ENCODE data around the gene ST3GAL4. TPM values are rescaled to one million over a fixed set of nuclear protein-coding genes. Genes with fewer than 3 reads are reported as not detected.

ST3GAL4 gene
- total RNA-seq, 1 donor from 2014 or later: 0.71 TPM

DNA sequence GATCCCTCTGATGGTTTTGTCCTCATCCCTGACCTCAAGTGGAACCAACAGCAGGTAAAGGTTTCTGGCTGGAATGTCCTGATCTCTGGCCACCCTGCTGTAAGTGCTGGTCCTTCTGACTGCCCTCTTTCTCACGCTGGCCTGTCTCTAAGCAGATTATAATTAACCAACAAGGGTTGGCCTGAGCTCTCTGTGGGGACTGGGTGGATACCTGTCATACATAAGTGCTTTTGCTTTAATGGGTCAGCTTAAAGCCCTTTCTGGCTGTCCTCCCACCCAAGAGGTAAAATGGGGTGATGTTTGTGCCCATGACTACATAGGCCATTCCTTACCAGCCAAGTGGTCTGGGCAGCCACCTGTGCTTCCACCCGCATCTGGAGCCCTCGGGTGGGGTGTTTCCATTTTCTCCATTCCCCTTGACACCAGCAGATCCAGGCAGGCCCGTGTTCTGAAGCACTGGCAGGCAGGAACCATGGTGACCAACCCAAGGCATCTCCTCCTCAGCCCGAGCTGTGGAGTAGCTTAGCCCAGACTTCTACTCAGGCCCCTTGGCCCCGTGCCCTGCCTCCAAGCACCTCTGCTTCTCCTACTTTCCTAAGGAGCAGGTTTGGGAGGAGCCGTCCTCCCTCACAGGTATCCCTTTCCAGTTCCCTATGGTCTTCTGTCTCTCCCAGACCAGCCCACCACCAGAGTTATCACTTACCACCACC lies 17.0 kb upstream of the ST3GAL4 start:
- no peak for TF ChIP-seq CTCF (IDR thresholded peaks at IDR 0.05)
- Mint-ChIP-seq H3K9me3 (no peaks in the 10 kb centered on the region), H3K27me3 (no peaks in the 10 kb centered on the region), H3K36me3 (ENCODE audit: low read depth) (peaks cover 79% of the 10 kb centered on the region), H3K4me3 (no peak overlapping the region), H3K4me1 (peaks cover 5% of the 10 kb centered on the region), H3K27ac (no peak overlapping the region)
- DNase-seq: no peak
- no peak for ATAC-seq (ENCODE audit: low read depth)
- intact Hi-C loops (cut with micrococcal nuclease): no loop called here
- ChIA-PET CTCF (no interaction called here), POLR2A (no interaction called here)

GRCh38 chr11:126339073-126339862 lies 16.2 kb upstream of the ST3GAL4 start:
- no peaks in the 10 kb centered on the region for H3K27me3 Mint-ChIP-seq
- H3K4me1 Mint-ChIP-seq: peaks cover 5% of the 10 kb centered on the region
- CTCF ChIA-PET: no interaction called here
- peaks cover 81% of the 10 kb centered on the region for H3K36me3 Mint-ChIP-seq (ENCODE audit: low read depth)
- no peak overlapping the region for H3K27ac Mint-ChIP-seq
- POLR2A ChIA-PET: no interaction called here
- no peaks in the 10 kb centered on the region for H3K9me3 Mint-ChIP-seq
- no peak overlapping the region for H3K4me3 Mint-ChIP-seq
- intact Hi-C loops (cut with micrococcal nuclease): no loop called here
- ATAC-seq (ENCODE audit: low read depth) (no peak), DNase-seq (no peak)
- no peak for TF ChIP-seq CTCF (IDR thresholded peaks at IDR 0.05)

DNA sequence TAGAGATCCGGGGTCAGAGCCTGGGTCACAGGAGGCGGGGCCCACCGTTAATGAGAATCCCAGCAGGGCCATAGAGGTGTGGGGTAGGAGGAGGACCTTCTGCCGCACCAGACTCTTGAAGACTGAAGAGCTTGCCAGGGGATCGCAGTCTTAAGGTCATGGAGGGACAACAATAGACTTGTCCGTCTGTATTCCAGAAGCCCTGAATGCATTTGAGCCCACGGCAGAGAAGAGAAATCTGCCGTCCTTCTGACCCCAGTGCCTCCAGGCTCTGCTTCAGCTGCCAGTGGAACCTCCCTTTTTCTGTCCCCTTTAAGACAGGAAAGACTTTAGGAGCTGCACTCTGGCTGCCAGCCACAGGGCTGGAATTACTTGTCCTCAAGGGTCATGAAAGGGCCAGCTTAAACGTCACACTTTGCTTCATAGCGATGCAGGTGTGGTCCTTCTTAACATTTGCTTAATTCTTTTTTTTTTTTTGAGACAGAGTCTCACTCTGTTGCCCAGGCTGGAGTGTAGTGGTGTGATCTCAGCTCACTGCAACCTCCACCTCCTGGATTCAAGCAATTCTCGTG lies 15.5 kb upstream of the ST3GAL4 start:
- CTCF ChIA-PET: no interaction called here
- DNase-seq: no peak
- no peak for ATAC-seq (ENCODE audit: low read depth)
- Mint-ChIP-seq H3K27ac (no peak overlapping the region), H3K4me3 (no peak overlapping the region), H3K27me3 (no peaks in the 10 kb centered on the region), H3K36me3 (ENCODE audit: low read depth) (peaks cover 83% of the 10 kb centered on the region), H3K9me3 (no peaks in the 10 kb centered on the region), H3K4me1 (peaks cover 5% of the 10 kb centered on the region)
- no peak for TF ChIP-seq CTCF (IDR thresholded peaks at IDR 0.05)
- intact Hi-C loops (cut with micrococcal nuclease): no loop called here
- POLR2A ChIA-PET: no interaction called here

DNA sequence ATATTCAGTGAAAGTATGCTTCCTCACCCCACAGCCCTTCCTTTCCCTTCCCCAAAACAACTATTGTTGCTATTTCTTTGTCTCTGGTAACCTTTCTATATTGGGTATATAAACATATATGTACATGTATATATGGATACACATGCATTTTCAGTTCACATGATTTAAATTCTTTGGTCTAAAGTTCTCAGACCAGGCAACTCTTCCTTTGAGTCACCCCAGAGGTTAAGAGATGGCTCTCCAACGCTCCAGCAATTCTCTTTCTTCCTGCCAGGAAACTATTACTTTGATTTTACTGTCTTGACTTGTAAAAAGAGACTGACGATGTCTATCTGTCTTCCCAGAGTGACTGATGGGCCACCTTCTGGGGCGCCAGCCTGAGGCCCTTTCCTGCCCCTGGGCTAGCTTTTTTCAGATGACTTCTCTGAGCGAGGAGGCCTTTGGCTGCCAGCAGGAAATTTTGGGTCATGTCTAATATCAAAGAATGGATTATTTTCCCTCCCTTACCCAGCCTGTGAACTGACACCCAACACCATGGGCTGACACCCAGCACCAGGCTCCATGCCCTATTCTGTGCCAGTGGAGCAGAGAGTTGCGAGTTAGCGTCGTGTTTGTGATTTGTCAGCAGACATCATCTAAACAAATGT lies 14.4 kb upstream of the ST3GAL4 start:
- TF ChIP-seq CTCF (IDR thresholded peaks at IDR 0.05): no peak
- Mint-ChIP-seq H3K4me1 (peaks cover 5% of the 10 kb centered on the region), H3K27ac (no peak overlapping the region), H3K9me3 (no peaks in the 10 kb centered on the region), H3K36me3 (ENCODE audit: low read depth) (peaks cover 86% of the 10 kb centered on the region), H3K4me3 (no peak overlapping the region), H3K27me3 (no peaks in the 10 kb centered on the region)
- intact Hi-C loops (cut with micrococcal nuclease): no loop called here
- DNase-seq (no peak), ATAC-seq (ENCODE audit: low read depth) (no peak)
- POLR2A ChIA-PET: no interaction called here
- CTCF ChIA-PET: no interaction called here

GRCh38 chr11:126341760-126342161 lies 13.7 kb upstream of the ST3GAL4 start:
- TF ChIP-seq CTCF (IDR thresholded peaks at IDR 0.05): no peak
- no peak overlapping the region for H3K4me3 Mint-ChIP-seq
- DNase-seq: no peak
- ChIA-PET POLR2A (no interaction called here), CTCF (no interaction called here)
- no peak overlapping the region for H3K27ac Mint-ChIP-seq
- H3K36me3 Mint-ChIP-seq (ENCODE audit: low read depth): peaks cover 84% of the 10 kb centered on the region
- no peak for ATAC-seq (ENCODE audit: low read depth)
- no peaks in the 10 kb centered on the region for H3K27me3 Mint-ChIP-seq
- H3K4me1 Mint-ChIP-seq: peaks cover 2% of the 10 kb centered on the region
- intact Hi-C loops (cut with micrococcal nuclease): no loop called here
- H3K9me3 Mint-ChIP-seq: no peaks in the 10 kb centered on the region

All from activated B cell treated with CpG ODN at 0.5 μM for 24 hours (primary cell).